RWPE2 (cell line): ENCODE data around the gene EFCAB8.
"Not testable (repeated sequence)": the region's sequence is repeated elsewhere in the genome, so short reads cannot be mapped to it uniquely, and the experiment has no call there.

ENCODE experiments used
- ATAC-seq: fragments of 200-7000 bp; cut with Tn5 transposase; 3 replicates; pipeline ENCODE4 v1.9.1; 2021; ENCODE audit warnings: low read depth
- DNase-seq: peaks from one replicate; pipeline ENCODE4 v3.0.0-alpha.2; 2020; ENCODE audit warnings: low spot score
- H3K27ac ChIP-seq: fragments of 450-650 bp; 2 replicates; pipeline ENCODE4 v1.5.1; 2017; ENCODE audit warnings: mild to moderate bottlenecking; ENCODE audit not compliant: poor library complexity, severe bottlenecking
- H3K27me3 ChIP-seq: fragments of 250-450 bp; sonication (Bioruptor Pico); 2 replicates; pipeline ENCODE4 v1.5.1; 2021; ENCODE audit warnings: mild to moderate bottlenecking, moderate library complexity; ENCODE audit not compliant: insufficient read depth, poor library complexity, severe bottlenecking
- H3K36me3 ChIP-seq: fragments of 250-450 bp; sonication (Bioruptor Pico); 2 replicates; pipeline ENCODE4 v1.5.1; 2020; ENCODE audit warnings: low read depth, mild to moderate bottlenecking, moderate library complexity
- H3K4me1 ChIP-seq: fragments of 250-450 bp; sonication (Bioruptor Pico); 2 replicates; pipeline ENCODE4 v1.5.1; 2021; ENCODE audit warnings: mild to moderate bottlenecking, moderate library complexity; ENCODE audit not compliant: insufficient read depth, poor library complexity, severe bottlenecking
- H3K4me3 ChIP-seq: fragments of 250-450 bp; sonication (Bioruptor Pico); 2 replicates; pipeline ENCODE4 v1.5.1; 2021; ENCODE audit warnings: mild to moderate bottlenecking, moderate library complexity; ENCODE audit not compliant: severe bottlenecking
- H3K9me3 ChIP-seq: fragments of 250-450 bp; sonication (Bioruptor Pico); 2 replicates; pipeline ENCODE4 v1.5.1; 2021; ENCODE audit warnings: mild to moderate bottlenecking, moderate library complexity; ENCODE audit not compliant: severe bottlenecking
- CTCF ChIP-seq: fragments of 450-650 bp; IDR thresholded peaks from one replicate; pipeline ENCODE4 v1.5.1; 2017; ENCODE audit warnings: mild to moderate bottlenecking, moderate library complexity; ENCODE audit not compliant: poor library complexity, severe bottlenecking

Gene EFCAB8

GRCh38 chr20:32945710-32946221 is 87.0 kb downstream of the EFCAB8 start:
- H3K4me1 ChIP-seq, result no peaks in the 10 kb centered on the region
- H3K36me3 ChIP-seq, result no peaks in the 10 kb centered on the region
- peak; percentile 74 for ATAC-seq
- no peak for DNase-seq
- peaks cover 79% of the 10 kb centered on the region for H3K27me3 ChIP-seq
- H3K9me3 ChIP-seq, result no peaks in the 10 kb centered on the region
- H3K27ac ChIP-seq, result no peak overlapping the region
- H3K4me3 ChIP-seq, result no peak overlapping the region
- TF ChIP-seq CTCF, result peak; percentile 91

GRCh38 chr20:32946629-32947028 is 87.9 kb downstream of the EFCAB8 start:
- H3K9me3 ChIP-seq, result no peaks in the 10 kb centered on the region
- DNase-seq (no peak), ATAC-seq (no peak)
- H3K27ac ChIP-seq, result no peak overlapping the region
- H3K4me1 ChIP-seq, result no peaks in the 10 kb centered on the region
- TF ChIP-seq CTCF, result no peak
- no peaks in the 10 kb centered on the region for H3K36me3 ChIP-seq
- H3K27me3 ChIP-seq, result peaks cover 81% of the 10 kb centered on the region
- H3K4me3 ChIP-seq, result no peak overlapping the region

GRCh38 chr20:32950539-32950938 is 91.8 kb downstream of the EFCAB8 start:
- ATAC-seq, H3K36me3 ChIP-seq, H3K4me3 ChIP-seq, H3K27ac ChIP-seq, H3K4me1 ChIP-seq, DNase-seq, H3K9me3 ChIP-seq: not testable (repeated sequence)
- H3K27me3 ChIP-seq, result peaks cover 80% of the 10 kb centered on the region

GRCh38 chr20:32957459-32957858 is 98.7 kb downstream of the EFCAB8 start:
- Histone ChIP-seq H3K4me1 (no peaks in the 10 kb centered on the region), H3K36me3 (no peaks in the 10 kb centered on the region), H3K27ac (no peak overlapping the region), H3K4me3 (no peak overlapping the region), H3K9me3 (peaks cover 5% of the 10 kb centered on the region), H3K27me3 (peaks cover 17% of the 10 kb centered on the region)
- ATAC-seq (no peak), DNase-seq (peak; percentile 19)
- no peak for TF ChIP-seq CTCF

GRCh38 chr20:32958574-32958973 is 99.9 kb downstream of the EFCAB8 start:
- Histone ChIP-seq H3K4me1 (no peaks in the 10 kb centered on the region), H3K9me3 (peaks cover 5% of the 10 kb centered on the region), H3K27ac (no peak overlapping the region), H3K27me3 (peaks cover 12% of the 10 kb centered on the region), H3K36me3 (no peaks in the 10 kb centered on the region), H3K4me3 (no peak overlapping the region)
- no peak for TF ChIP-seq CTCF
- ATAC-seq (no peak), DNase-seq (peak; percentile 56)
